Measurements from ENCODE around the gene KY. TPM values are rescaled to one million over a fixed set of nuclear protein-coding genes. Genes with fewer than 3 reads are reported as not detected.

KY gene
- polyA plus RNA-seq, 2 of the 4 experiments (the other 2 are of a cell fraction), result 0.04 to 0.05 TPM

- 100% methylated on average over 1 of the region's 1 CpG for WGBS (ENCODE audit: missing lambda C conversion rate)
- no peak for DNase-seq (ENCODE audit: low read depth in 1 of 2, low spot score in 1 of 2)
- no peak for FAIRE-seq
- TF ChIP-seq EHMT2 (IDR thresholded peaks at IDR 0.05; ENCODE audit: low read depth) (no peak), ATOH8 (CRISPR knock-in tag; IDR thresholded peaks at IDR 0.05; ENCODE audit: low read depth) (no peak), BCL3 (IDR thresholded peaks at IDR 0.05) (no peak), MAFK (IDR thresholded peaks at IDR 0.05; ENCODE audit: partially characterized antibody) (no peak), RARB (CRISPR knock-in tag; IDR thresholded peaks at IDR 0.05) (no peak), FOXS1 (CRISPR knock-in tag; IDR thresholded peaks at IDR 0.05) (no peak), HOXB13 (CRISPR knock-in tag; IDR thresholded peaks at IDR 0.05; ENCODE audit: low read depth) (no peak), KDM1A (IDR thresholded peaks at IDR 0.05; ENCODE audit: low read depth) (no peak), ELK1 (IDR thresholded peaks at IDR 0.05; ENCODE audit: low read depth, low read length) (no peak), CHD4 (IDR thresholded peaks at IDR 0.05; ENCODE audit: borderline replicate concordance) (no peak), CEBPB (IDR thresholded peaks at IDR 0.05) (no peak)
- Histone ChIP-seq H3K4me3 (no peak overlapping the region), H3K9me3 (no peaks in the 10 kb centered on the region), H3K27ac (no peak overlapping the region), H3K4me2 (no peak overlapping the region), H3K4me1 (no peaks in the 10 kb centered on the region)
- no peak for ATAC-seq
- POLR2A ChIA-PET, result no interaction called here
- CTCF ChIA-PET, result no interaction called here
These were observed 3.2 kb upstream of the KY start for GRCh38 chr3:134654031-134654430.

- ChIA-PET CTCF (interaction anchor here (1.2 kb wide), 1 partner anchor 142 kb away, joined by 3 read pairs; the partner anchor contains the start of gene EPHB1), POLR2A (no interaction called here)
- H3K4me2 ChIP-seq, result no peak overlapping the region
- WGBS (ENCODE audit: missing lambda C conversion rate), result 56% methylated on average over 7 of the region's 7 CpGs
- TF ChIP-seq TFCP2L1 (CRISPR knock-in tag; IDR thresholded peaks at IDR 0.05) (no peak), HOXB13 (CRISPR knock-in tag; IDR thresholded peaks at IDR 0.05; ENCODE audit: low read depth) (no peak), PHF8 (IDR thresholded peaks at IDR 0.05; ENCODE audit: borderline replicate concordance, low read depth) (no peak), EHF (CRISPR knock-in tag; IDR thresholded peaks at IDR 0.05) (no peak), CHD2 (IDR thresholded peaks at IDR 0.05; ENCODE audit: low read length, partially characterized antibody) (no peak), HOXA7 (CRISPR knock-in tag; IDR thresholded peaks at IDR 0.05) (no peak), ATOH8 (CRISPR knock-in tag; IDR thresholded peaks at IDR 0.05; ENCODE audit: low read depth) (no peak)
- no peak for FAIRE-seq
- no peak for ATAC-seq
- no peak for DNase-seq (ENCODE audit: low read depth in 1 of 2, low spot score in 1 of 2)
- H3K4me3 ChIP-seq, result no peak overlapping the region
- no peaks in the 10 kb centered on the region for H3K4me1 ChIP-seq
- no peaks in the 10 kb centered on the region for H3K9me3 ChIP-seq
- no peak overlapping the region for H3K27ac ChIP-seq
These were observed 2.2 kb upstream of the KY start for GRCh38 chr3:134652886-134653630.

- CTCF ChIA-PET, result interaction anchor here (1.2 kb wide), 1 partner anchor 142 kb away, joined by 3 read pairs; the partner anchor contains the start of gene EPHB1
- Histone ChIP-seq H3K4me2 (no peak overlapping the region), H3K4me3 (no peak overlapping the region), H3K27ac (no peak overlapping the region), H3K9me3 (no peaks in the 10 kb centered on the region), H3K4me1 (no peaks in the 10 kb centered on the region)
- DNase-seq (ENCODE audit: low read depth in 1 of 2, low spot score in 1 of 2) (no peak), FAIRE-seq (no peak), ATAC-seq (no peak)
- POLR2A ChIA-PET, result no interaction called here
- 71% methylated on average over 7 of the region's 7 CpGs for WGBS (ENCODE audit: missing lambda C conversion rate)
- TF ChIP-seq EHMT2 (IDR thresholded peaks at IDR 0.05; ENCODE audit: low read depth) (no peak), HOXB5 (CRISPR knock-in tag; IDR thresholded peaks at IDR 0.05) (no peak), CHD4 (IDR thresholded peaks at IDR 0.05; ENCODE audit: borderline replicate concordance) (no peak), HES2 (IDR thresholded peaks at IDR 0.05) (no peak), MAFK (IDR thresholded peaks at IDR 0.05; ENCODE audit: partially characterized antibody) (no peak), KDM1A (IDR thresholded peaks at IDR 0.05; ENCODE audit: low read depth) (no peak), FOXS1 (CRISPR knock-in tag; IDR thresholded peaks at IDR 0.05) (no peak), ZC3H11A (IDR thresholded peaks at IDR 0.05) (no peak), PBX3 (IDR thresholded peaks at IDR 0.05) (no peak), MAX (IDR thresholded peaks at IDR 0.05) (no peak)
These were observed 1.6 kb upstream of the KY start for GRCh38 chr3:134652409-134652831.
